Right kidney (tissue), 9 donors: Measurements from ENCODE around the gene ZNF804A.

Source experiments
- DNase-seq: peaks from one replicate; pipeline ENCODE4 v3.0.0-alpha.2; 2016
- long read RNA-seq, 8 donors: transcript quantifications; one replicate each; lab custom pipeline, GENCODE V29; 2026

ZNF804A gene
- long read RNA-seq, donor 1, partial matches to known transcripts = 0 of 1 reads
- long read RNA-seq, donor 1, other reads (novel, unspliced or antisense) = 0 of 1 reads
- long read RNA-seq, donor 2, partial matches to known transcripts = 0 of 1 reads
- long read RNA-seq, donor 2, other reads (novel, unspliced or antisense) = 0 of 1 reads
- long read RNA-seq, donor 3 = 0 reads
- long read RNA-seq, donor 4 = 0 reads
- long read RNA-seq, donor 5 = 0 reads
- long read RNA-seq, donor 6, partial matches to known transcripts = 0 of 1 reads
- long read RNA-seq, donor 6, other reads (novel, unspliced or antisense) = 0 of 1 reads
- long read RNA-seq, donor 7, partial matches to known transcripts = 0 of 3 reads
- long read RNA-seq, donor 7, other reads (novel, unspliced or antisense) = 0 of 3 reads
- long read RNA-seq, donor 8 = 0 reads

GRCh38 chr2:184598316-184599053 lies at the start of gene ZNF804A:
Gene ZNF804A (plus strand): TSS chr2:184598529. CDS start chr2:184598960, 431 bp downstream.
- peak; percentile 78 for DNase-seq

GRCh38 chr2:184549153-184549552 lies 49.2 kb upstream of the ZNF804A start:
- no peak for DNase-seq

GRCh38 chr2:184551626-184552025 lies 46.7 kb upstream of the ZNF804A start:
- DNase-seq = no peak

GRCh38 chr2:184554736-184555135 lies 43.6 kb upstream of the ZNF804A start:
- no peak for DNase-seq

- DNase-seq = no peak
Measured at GRCh38 chr2:184555352-184555751, 43.0 kb upstream of the ZNF804A start.

GRCh38 chr2:184556639-184557038 lies 41.7 kb upstream of the ZNF804A start:
- DNase-seq = no peak

- DNase-seq = no peak
Measured at GRCh38 chr2:184558713-184559464, 39.4 kb upstream of the ZNF804A start.

- no peak for DNase-seq
Measured at GRCh38 chr2:184560603-184561002, 37.7 kb upstream of the ZNF804A start.

- DNase-seq = no peak
Measured at GRCh38 chr2:184562532-184562931, 35.8 kb upstream of the ZNF804A start.

- DNase-seq = no peak
Measured at GRCh38 chr2:184564092-184564491, 34.2 kb upstream of the ZNF804A start.

- DNase-seq = no peak
Measured at GRCh38 chr2:184566716-184567115, 31.6 kb upstream of the ZNF804A start.

- no peak for DNase-seq
Measured at GRCh38 chr2:184577056-184577455, 21.3 kb upstream of the ZNF804A start.

- no peak for DNase-seq
Measured at GRCh38 chr2:184577743-184578142, 20.6 kb upstream of the ZNF804A start.

- DNase-seq = no peak
Measured at GRCh38 chr2:184579226-184579625, 19.1 kb upstream of the ZNF804A start.

GRCh38 chr2:184581391-184581790 lies 16.9 kb upstream of the ZNF804A start:
- DNase-seq = no peak

GRCh38 chr2:184589261-184589660 lies 9.1 kb upstream of the ZNF804A start:
- no peak for DNase-seq

- DNase-seq = no peak
Measured at GRCh38 chr2:184596819-184597411, 1.4 kb upstream of the ZNF804A start.

GRCh38 chr2:184597571-184597991 lies 748 bp upstream of the ZNF804A start:
- DNase-seq = peak; percentile 59

- DNase-seq = no peak
Measured at GRCh38 chr2:184598002-184598315, 370 bp upstream of the ZNF804A start.

- DNase-seq = no peak
Measured at GRCh38 chr2:184599054-184599871, 934 bp downstream of the ZNF804A start.

- no peak for DNase-seq
Measured at GRCh38 chr2:184599872-184600222, 1.5 kb downstream of the ZNF804A start.

GRCh38 chr2:184602734-184603133 lies 4.4 kb downstream of the ZNF804A start:
- no peak for DNase-seq
